GM12873 (cell line): ENCODE measurements around the gene MNX1.

Experiments used
- TF ChIP-seq, protein P1 (sequence below): IDR thresholded peaks from 2 replicates; pipeline ENCODE4 v1.5.1; 2012; ENCODE audit warnings: low read depth, mild to moderate bottlenecking, moderate library complexity, low read length, control low read depth; ENCODE audit not compliant: insufficient read depth; ENCODE audit errors: missing control alignments

The MNX1 gene

DNA sequence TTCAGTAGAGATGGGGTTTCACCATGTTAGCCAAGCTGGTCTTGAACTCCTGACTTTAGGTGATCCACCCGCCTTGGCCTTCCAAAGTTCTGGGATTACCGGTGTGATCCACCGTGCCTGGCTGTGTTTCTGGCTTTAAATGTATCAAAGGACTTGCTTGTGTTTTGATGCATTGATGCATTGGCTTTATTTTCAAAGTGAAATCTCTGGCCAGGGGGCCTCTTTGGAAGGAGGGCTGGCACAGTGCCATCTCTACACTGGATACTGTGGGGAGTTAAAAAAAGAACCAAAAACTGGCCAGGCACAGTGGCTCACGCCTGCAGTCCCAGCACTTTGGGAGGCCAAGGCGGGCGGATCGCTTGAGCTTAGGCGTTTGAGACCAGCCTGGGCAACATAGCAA lies 16.0 kb downstream of the MNX1 start:
- TF ChIP-seq, protein P1, sequence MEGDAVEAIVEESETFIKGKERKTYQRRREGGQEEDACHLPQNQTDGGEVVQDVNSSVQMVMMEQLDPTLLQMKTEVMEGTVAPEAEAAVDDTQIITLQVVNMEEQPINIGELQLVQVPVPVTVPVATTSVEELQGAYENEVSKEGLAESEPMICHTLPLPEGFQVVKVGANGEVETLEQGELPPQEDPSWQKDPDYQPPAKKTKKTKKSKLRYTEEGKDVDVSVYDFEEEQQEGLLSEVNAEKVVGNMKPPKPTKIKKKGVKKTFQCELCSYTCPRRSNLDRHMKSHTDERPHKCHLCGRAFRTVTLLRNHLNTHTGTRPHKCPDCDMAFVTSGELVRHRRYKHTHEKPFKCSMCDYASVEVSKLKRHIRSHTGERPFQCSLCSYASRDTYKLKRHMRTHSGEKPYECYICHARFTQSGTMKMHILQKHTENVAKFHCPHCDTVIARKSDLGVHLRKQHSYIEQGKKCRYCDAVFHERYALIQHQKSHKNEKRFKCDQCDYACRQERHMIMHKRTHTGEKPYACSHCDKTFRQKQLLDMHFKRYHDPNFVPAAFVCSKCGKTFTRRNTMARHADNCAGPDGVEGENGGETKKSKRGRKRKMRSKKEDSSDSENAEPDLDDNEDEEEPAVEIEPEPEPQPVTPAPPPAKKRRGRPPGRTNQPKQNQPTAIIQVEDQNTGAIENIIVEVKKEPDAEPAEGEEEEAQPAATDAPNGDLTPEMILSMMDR, result no peak

GRCh38 chr7:156993925-156994235 lies 16.6 kb downstream of the MNX1 start:
- TF ChIP-seq, protein P1, result no peak

GRCh38 chr7:156993021-156993924 lies 17.2 kb downstream of the MNX1 start:
- TF ChIP-seq, protein P1, result no peak

GRCh38 chr7:156989766-156990535 lies 20.5 kb downstream of the MNX1 start:
- TF ChIP-seq, protein P1, result no peak

DNA sequence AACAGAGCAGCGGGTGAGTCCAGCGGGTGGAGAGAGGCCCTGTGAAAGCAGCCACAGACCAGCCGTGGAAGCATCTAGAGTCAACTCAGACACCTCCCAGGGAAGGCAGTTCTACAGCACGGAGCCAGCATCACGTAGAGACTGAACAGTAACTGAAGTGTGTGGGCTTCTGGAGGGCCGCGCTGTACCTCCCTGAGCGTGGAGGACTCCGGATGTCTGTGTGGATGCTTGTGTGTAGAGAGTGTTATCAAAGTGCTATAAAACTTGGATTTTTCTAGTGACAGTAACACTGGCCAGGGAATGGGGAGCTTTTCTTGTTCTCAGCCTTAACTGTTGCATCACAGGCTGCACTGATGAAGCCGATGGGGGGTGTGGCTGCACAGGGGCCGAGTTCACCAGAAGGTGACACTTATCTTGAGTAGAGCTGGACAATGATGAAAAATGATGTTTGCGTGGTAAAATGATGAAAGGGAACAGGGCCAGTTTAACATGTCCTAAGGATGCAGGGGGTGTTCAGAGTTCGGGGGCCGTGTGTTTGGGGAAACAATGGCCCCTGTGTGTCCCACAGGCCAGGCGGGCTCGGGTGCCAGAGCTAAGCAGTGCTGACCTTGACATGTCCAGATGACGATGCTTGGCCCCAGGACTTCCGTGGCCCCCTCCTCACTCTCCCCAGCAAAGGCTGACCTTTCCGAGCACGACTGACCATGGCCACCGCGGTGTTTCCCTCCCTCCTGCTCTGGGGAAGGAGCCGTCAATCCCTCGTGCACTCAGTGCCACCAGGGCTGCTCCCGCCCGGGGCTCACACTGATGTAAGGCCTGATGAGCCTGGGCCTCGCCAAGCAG lies 21.9 kb downstream of the MNX1 start:
- TF ChIP-seq, protein P1, result no peak

DNA sequence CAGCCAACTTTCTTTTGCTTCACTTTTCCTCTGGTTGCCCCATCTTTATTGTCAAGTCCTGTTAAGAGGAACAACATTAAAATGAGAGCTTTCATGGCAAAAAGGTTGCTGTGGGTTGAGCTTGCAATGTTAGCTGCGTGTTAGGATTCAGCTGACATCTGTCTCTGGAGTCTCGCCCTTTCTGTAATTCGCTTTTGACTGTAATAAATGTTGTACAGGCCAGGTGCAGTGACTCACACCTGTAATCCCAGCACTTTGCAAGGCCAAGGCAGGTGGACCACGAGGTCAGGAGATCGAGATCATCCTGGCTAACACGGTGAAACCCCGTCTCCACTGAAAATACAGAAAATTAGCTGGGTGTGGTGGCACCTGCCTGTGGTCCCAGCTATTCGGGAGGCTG lies 24.1 kb downstream of the MNX1 start:
- TF ChIP-seq, protein P1, result no peak
